ENCODE measurements around the gene SLC5A4.
"Not testable (repeated sequence)": the region's sequence is repeated elsewhere in the genome, so short reads cannot be mapped to it uniquely, and the experiment has no call there.

SLC5A4 gene

GRCh38 chr22:32255217-32255616 lies at the start of gene SLC5A4:
Gene SLC5A4 (minus strand): TSS chr22:32255347. CDS start chr22:32255329, 18 bp downstream.
- no peak for DNase-seq (ENCODE audit: low read depth in 2 of 2)

GRCh38 chr22:32293921-32294320 lies 38.8 kb upstream of the SLC5A4 start:
- DNase-seq (ENCODE audit: low read depth in 2 of 2) = not testable (repeated sequence)

GRCh38 chr22:32286290-32286840 lies 31.2 kb upstream of the SLC5A4 start:
- no peak for DNase-seq (ENCODE audit: low read depth in 2 of 2)

GRCh38 chr22:32281072-32281471 lies 25.9 kb upstream of the SLC5A4 start:
- DNase-seq (ENCODE audit: low read depth in 2 of 2) = no peak

GRCh38 chr22:32275353-32275752 lies 20.2 kb upstream of the SLC5A4 start:
- DNase-seq (ENCODE audit: low read depth in 2 of 2) = not testable (repeated sequence)

GRCh38 chr22:32271389-32271788 lies 16.2 kb upstream of the SLC5A4 start:
- DNase-seq (ENCODE audit: low read depth in 2 of 2) = no peak

- no peak for DNase-seq (ENCODE audit: low read depth in 2 of 2)
Observed at GRCh38 chr22:32270641-32271369, 15.7 kb upstream of the SLC5A4 start.

GRCh38 chr22:32269316-32269715 lies 14.2 kb upstream of the SLC5A4 start:
- no peak for DNase-seq (ENCODE audit: low read depth in 2 of 2)

- no peak for DNase-seq (ENCODE audit: low read depth in 2 of 2)
Observed at GRCh38 chr22:32267011-32267410, 11.9 kb upstream of the SLC5A4 start.

GRCh38 chr22:32265882-32266767 lies 11.0 kb upstream of the SLC5A4 start:
- peak; percentile 48 to 69 for DNase-seq (ENCODE audit: low read depth in 2 of 2)

GRCh38 chr22:32263678-32264077 lies 8.5 kb upstream of the SLC5A4 start:
- not testable (repeated sequence) for DNase-seq (ENCODE audit: low read depth in 2 of 2)

- DNase-seq (ENCODE audit: low read depth in 2 of 2) = no peak
Observed at GRCh38 chr22:32261306-32261705, 6.2 kb upstream of the SLC5A4 start.

GRCh38 chr22:32258791-32259190 lies 3.6 kb upstream of the SLC5A4 start:
- no peak for DNase-seq (ENCODE audit: low read depth in 2 of 2)

GRCh38 chr22:32255726-32256125 lies 579 bp upstream of the SLC5A4 start:
- no peak for DNase-seq (ENCODE audit: low read depth in 2 of 2)

GRCh38 chr22:32249231-32249630 lies 5.9 kb downstream of the SLC5A4 start:
- no peak for DNase-seq (ENCODE audit: low read depth in 2 of 2)

GRCh38 chr22:32248276-32248675 lies 6.9 kb downstream of the SLC5A4 start:
- DNase-seq (ENCODE audit: low read depth in 2 of 2) = no peak

- no peak for DNase-seq (ENCODE audit: low read depth in 2 of 2)
Observed at GRCh38 chr22:32246166-32246565, 9.0 kb downstream of the SLC5A4 start.

- DNase-seq (ENCODE audit: low read depth in 2 of 2) = no peak
Observed at GRCh38 chr22:32245042-32245441, 10.1 kb downstream of the SLC5A4 start.

- no peak for DNase-seq (ENCODE audit: low read depth in 2 of 2)
Observed at GRCh38 chr22:32244547-32244946, 10.6 kb downstream of the SLC5A4 start.

- DNase-seq (ENCODE audit: low read depth in 2 of 2) = no peak
Observed at GRCh38 chr22:32240461-32240860, 14.7 kb downstream of the SLC5A4 start.

GRCh38 chr22:32237906-32238305 lies 17.2 kb downstream of the SLC5A4 start:
- no peak for DNase-seq (ENCODE audit: low read depth in 2 of 2)

GRCh38 chr22:32236970-32237369 lies 18.2 kb downstream of the SLC5A4 start:
- DNase-seq (ENCODE audit: low read depth in 2 of 2) = no peak

- no peak for DNase-seq (ENCODE audit: low read depth in 2 of 2)
Observed at GRCh38 chr22:32233091-32233490, 22.1 kb downstream of the SLC5A4 start.
